Iris pigment epithelial cell (primary cell): Measurements from ENCODE around the gene SLC35E1.

Experiments
- DNase-seq: peaks from one replicate; pipeline ENCODE4 v3.0.0-alpha.2; 2011; ENCODE audit warnings: low read depth

Gene SLC35E1

GRCh38 chr19:16581145-16581970 is 9.1 kb upstream of the SLC35E1 start:
- DNase-seq = no peak

DNA sequence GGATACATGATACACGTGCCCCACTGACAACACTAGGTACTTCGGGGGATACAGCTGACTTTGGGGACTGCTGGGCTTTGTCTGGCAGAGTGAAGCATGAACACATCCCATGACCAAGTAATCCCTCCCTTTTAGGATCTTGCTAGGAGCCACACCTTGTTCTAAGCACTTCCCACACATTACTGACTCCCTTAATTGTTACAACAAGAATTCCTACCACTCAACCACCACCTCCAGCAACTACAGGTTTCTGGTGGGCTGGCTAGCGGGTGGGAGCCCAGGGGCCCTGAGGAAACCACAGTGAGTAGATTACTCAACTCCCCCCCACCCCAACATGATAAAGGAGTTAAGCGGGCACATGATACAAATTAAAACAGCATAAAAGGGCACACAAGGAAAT is 7.2 kb upstream of the SLC35E1 start:
- no peak for DNase-seq

- no peak for DNase-seq
Measured at GRCh38 chr19:16577531-16577985, 5.3 kb upstream of the SLC35E1 start.

- no peak for DNase-seq
Measured at GRCh38 chr19:16576690-16577530, 4.7 kb upstream of the SLC35E1 start.

GRCh38 chr19:16575861-16576689 is 3.9 kb upstream of the SLC35E1 start:
- DNase-seq = no peak

- no peak for DNase-seq
Measured at GRCh38 chr19:16575282-16575681, 3.1 kb upstream of the SLC35E1 start.

- DNase-seq = no peak
Measured at GRCh38 chr19:16573925-16574324, 1.7 kb upstream of the SLC35E1 start.

DNA sequence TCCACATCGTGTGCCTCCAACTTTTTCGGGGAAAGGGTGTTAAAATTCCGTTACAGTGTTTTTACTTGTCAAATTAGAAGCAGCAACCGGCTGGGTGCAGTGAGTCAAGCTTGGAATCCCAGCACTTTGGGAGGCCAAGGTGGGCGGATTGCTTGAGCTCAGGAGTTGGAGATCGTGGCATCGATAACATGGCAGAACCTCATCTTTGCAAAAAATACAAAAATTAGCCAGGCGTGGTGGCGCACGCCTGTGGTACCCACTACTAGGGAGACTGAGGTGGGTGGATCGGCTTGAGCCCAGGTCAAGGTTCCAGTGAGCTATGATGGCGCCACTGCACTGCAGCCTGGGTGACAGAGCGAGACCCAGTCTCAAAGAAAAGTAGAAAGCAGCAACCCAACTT is 1.1 kb upstream of the SLC35E1 start:
- DNase-seq = no peak

GRCh38 chr19:16571822-16572331 is 338 bp downstream of the SLC35E1 start:
- peak; percentile 42 for DNase-seq

DNA sequence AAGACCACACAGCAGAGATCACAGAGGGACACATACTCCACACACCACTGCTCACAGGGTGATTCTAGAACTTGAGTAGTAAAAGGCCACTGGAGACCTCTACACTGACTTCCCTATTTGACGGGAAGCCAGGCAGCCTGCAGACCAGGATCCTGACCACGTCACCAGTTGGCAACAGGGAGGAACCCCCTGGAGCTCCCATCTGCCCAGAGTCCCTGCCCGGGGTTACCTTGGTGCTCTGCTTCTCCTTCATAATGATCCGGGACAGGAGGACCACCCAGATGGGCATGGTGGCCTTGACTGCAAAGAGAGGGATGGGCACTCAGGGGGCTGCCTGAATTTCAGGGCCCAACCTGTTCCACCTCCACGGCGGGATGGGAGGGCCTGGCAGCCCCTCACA is 932 bp downstream of the SLC35E1 start:
- DNase-seq = peak; percentile 53

GRCh38 chr19:16569609-16570320 is 2.5 kb downstream of the SLC35E1 start:
- no peak for DNase-seq

DNA sequence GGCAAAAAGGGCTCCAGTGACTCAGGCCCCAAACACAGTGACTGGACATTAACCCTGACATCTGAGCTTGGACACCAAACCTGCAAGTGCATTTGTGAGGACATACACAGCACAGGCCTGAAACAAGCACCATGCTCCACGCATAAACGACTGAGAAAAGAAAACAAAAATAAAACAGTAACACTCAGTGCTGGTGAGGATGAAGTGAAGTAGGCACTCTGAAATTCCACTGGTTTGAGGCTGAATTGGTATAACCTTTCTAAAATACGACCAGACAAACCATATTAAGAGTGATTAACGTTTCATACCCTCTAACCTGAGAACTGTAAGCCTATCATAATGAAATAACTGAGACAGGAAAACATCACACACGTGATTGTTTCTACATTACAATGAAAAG is 5.5 kb downstream of the SLC35E1 start:
- DNase-seq = no peak

GRCh38 chr19:16566161-16566560 is 6.1 kb downstream of the SLC35E1 start:
- DNase-seq = no peak

DNA sequence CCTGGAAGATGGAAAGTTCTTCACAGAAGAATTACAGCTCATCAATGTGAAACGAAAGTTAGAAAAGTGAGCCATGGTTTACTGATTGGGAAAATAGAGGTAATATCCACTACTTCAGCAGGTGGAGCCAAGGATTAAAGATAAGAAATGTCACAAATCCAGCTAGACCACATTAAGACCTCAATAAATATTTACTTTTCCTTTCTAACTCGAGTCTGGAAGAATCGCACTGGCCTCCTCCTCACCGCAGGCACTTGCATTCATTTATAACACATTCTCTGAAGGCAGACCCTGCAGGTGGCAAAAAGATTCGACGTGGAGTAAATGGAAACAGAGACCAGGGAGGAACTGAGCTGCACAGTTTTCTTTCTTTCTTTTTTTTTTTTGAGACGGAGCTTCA is 7.4 kb downstream of the SLC35E1 start:
- no peak for DNase-seq

GRCh38 chr19:16562608-16563025 is 9.6 kb downstream of the SLC35E1 start:
- DNase-seq = no peak

- DNase-seq = no peak
Measured at GRCh38 chr19:16561382-16561781, 10.8 kb downstream of the SLC35E1 start.

GRCh38 chr19:16559780-16560276 is 12.4 kb downstream of the SLC35E1 start:
- peak; percentile 66 for DNase-seq

DNA sequence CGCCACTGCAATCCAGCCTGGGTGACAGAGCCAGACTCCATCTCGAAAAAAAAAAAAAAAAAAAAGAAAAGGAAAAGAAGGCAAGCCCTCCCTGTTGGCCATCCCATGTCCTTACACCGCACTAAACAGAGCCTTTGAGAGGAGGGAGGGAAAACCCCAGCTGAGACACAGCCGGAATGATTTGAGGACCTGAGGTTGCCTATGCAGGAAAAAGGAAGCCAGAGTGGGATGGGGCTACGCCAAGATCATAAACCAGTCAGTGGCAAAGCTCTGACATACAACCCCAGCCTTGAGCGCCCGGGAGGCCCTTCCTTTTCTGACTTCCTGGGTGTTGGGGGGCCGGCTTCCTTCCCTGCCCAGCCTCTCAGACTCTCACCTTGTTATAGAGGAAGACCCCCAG is 17.4 kb downstream of the SLC35E1 start:
- no peak for DNase-seq

DNA sequence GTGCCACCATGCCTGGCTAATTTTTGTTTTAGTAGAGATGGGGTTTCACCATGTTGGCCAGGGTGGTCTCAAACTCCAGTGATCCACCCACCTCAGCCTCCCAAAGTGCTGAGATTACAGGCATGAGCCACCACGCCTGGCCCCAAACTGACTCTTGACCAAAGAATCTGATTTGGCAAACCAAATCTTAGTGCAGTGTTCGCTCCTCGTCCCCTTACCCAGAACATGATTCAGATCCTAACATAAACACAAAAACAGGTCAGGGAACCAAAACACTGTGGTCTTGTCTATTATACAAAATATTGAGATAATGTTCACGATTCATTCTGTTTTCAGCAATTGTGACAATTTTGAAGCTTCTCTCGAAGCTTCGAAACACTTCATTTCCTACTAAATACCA is 20.3 kb downstream of the SLC35E1 start:
- DNase-seq = peak; percentile 37

DNA sequence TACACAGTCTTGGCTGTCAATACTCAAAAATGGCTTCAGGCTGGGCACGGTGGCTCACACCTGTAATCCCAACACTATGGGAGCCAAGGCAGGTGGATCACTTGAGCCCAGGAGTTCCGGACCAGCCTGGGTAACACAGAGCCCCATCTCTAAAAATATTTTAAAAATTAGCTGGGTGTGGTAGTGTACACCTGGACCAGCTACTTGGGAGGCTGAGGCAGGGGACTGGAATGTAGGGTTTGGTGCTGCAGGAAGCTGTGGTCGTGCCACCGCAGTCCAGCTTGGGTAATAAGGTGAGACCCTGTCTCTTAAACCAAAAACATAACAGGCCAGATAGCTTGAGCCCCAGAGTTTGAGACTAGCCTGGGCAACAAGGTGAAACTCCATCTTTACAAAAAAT is 23.3 kb downstream of the SLC35E1 start:
- no peak for DNase-seq
